Lung (tissue), 12 donors: ENCODE data around the gene ZNF467. TPM values are rescaled to one million over a fixed set of nuclear protein-coding genes. Genes with fewer than 3 reads are reported as not detected.

ENCODE experiments used
- ATAC-seq: fragments of 200-7000 bp; cut with Tn5 transposase; one replicate; pipeline ENCODE4 v1.9.1; 2020; ENCODE audit warnings: moderate number of reproducible peaks; ENCODE audit not compliant: insufficient read depth, low FRiP score
- DNase-seq, 3 donors: peaks; one replicate each; pipeline ENCODE4 v3.0.0-alpha.2; 2013 to 2017
- H3K27ac ChIP-seq, 2 donors: one replicate each; pipeline ENCODE4 v1.5.1; 2013; ENCODE audit warnings: mild to moderate bottlenecking in 2 of 2, moderate library complexity in 2 of 2, control low read depth in 1 of 2, inconsistent platforms in 1 of 2, low read depth in 1 of 2, low read length in 1 of 2
- H3K27me3 ChIP-seq, 3 donors: one replicate each; pipeline ENCODE4 v1.5.1; 2013; ENCODE audit warnings: low read length in 2 of 3; ENCODE audit not compliant: control insufficient read depth in 3 of 3, insufficient read depth in 3 of 3
- H3K36me3 ChIP-seq, 4 donors: one replicate each; pipeline ENCODE4 v1.5.1; 2013; ENCODE audit warnings: low read length in 4 of 4, mild to moderate bottlenecking in 1 of 4, moderate library complexity in 1 of 4; ENCODE audit not compliant: control insufficient read depth in 4 of 4, insufficient read depth in 4 of 4
- H3K4me1 ChIP-seq, 5 donors: one replicate each; pipeline ENCODE4 v1.5.1; 2013; ENCODE audit warnings: low read length in 5 of 5, mild to moderate bottlenecking in 2 of 5, moderate library complexity in 1 of 5; ENCODE audit not compliant: control insufficient read depth in 5 of 5, insufficient read depth in 5 of 5
- H3K4me3 ChIP-seq: one replicate; pipeline ENCODE4 v1.5.1; 2013; ENCODE audit warnings: mild to moderate bottlenecking, control low read depth, moderate library complexity
- H3K9ac ChIP-seq, 2 donors: one replicate each; pipeline ENCODE4 v1.5.1; 2013; ENCODE audit warnings: low read length in 2 of 2, control low read depth in 1 of 2; ENCODE audit not compliant: insufficient read depth in 1 of 2
- H3K9me3 ChIP-seq, 4 donors: one replicate each; pipeline ENCODE4 v1.5.1; 2013; ENCODE audit warnings: low read length in 3 of 4, mild to moderate bottlenecking in 1 of 4, moderate library complexity in 1 of 4; ENCODE audit not compliant: control insufficient read depth in 4 of 4, insufficient read depth in 3 of 4
- CTCF ChIP-seq: IDR thresholded peaks from 2 replicates; pipeline ENCODE4 v1.5.1; 2012; ENCODE audit warnings: mild to moderate bottlenecking; ENCODE audit errors: control extremely low read depth, extremely low read depth
- WGBS, 2 donors: extraction: QIAGEN DNeasy Blood & Tissue Kit; methylation state at CpG; one replicate each; pipeline ENCODE4 v1.1.7; 2013; 5-methylcytosine and 5-hydroxymethylcytosine counted together
- polyA plus RNA-seq, 2 donors: library from polyadenylated mRNA; stranded (reverse); fragments of 200-250 nt; gene quantifications; one replicate each; pipeline ENCODE4 v1.2.1, GENCODE V29; 2013
- total RNA-seq, 2 donors: library from RNA; depleted of rRNA in 1 of 2; stranded (reverse); fragments of >200 nt in 1 of 2; gene quantifications; one replicate each; pipeline ENCODE4 v1.2.1, GENCODE V29; 2014 to 2021
- donor health status: control.
- donor health status: control.
- donor health status: Bipolar disorder and iron deficiency.
- donor health status: healthy.
- donor health status: DM: yes; HTN: yes; CAD: no.

Gene ZNF467
- total and polyA plus RNA-seq, 4 donors = 9.8 to 27.2 (median 14.9) TPM

GRCh38 chr7:149795126-149795525, 21.7 kb upstream of the ZNF467 start:
- H3K4me3 ChIP-seq = no peak overlapping the region
- H3K9me3 ChIP-seq = no peaks in the 10 kb centered on the region
- TF ChIP-seq CTCF = no peak
- H3K9ac ChIP-seq = no peak overlapping the region
- DNase-seq (no peak), ATAC-seq (no peak)
- 92% methylated on average over 10 of the region's 10 CpGs for WGBS, 2 donors
- no peak overlapping the region for H3K27ac ChIP-seq
- H3K4me1 ChIP-seq = peaks cover 0 to under 1% (median 0%) of the 10 kb centered on the region in 5 donors
- H3K36me3 ChIP-seq = no peaks in the 10 kb centered on the region
- H3K27me3 ChIP-seq = peaks cover 0 to 4% (median 0%) of the 10 kb centered on the region in 3 donors

- H3K27ac ChIP-seq = no peak overlapping the region
- H3K27me3 ChIP-seq = peaks cover 0 to 8% (median 0%) of the 10 kb centered on the region in 3 donors
- ATAC-seq (no peak), DNase-seq (no peak)
- H3K9me3 ChIP-seq = no peaks in the 10 kb centered on the region
- no peak overlapping the region for H3K9ac ChIP-seq
- H3K36me3 ChIP-seq = no peaks in the 10 kb centered on the region
- TF ChIP-seq CTCF = no peak
- 71 to 93% methylated on average over 6 of the region's 6 CpGs for WGBS, 2 donors
- H3K4me1 ChIP-seq = peaks cover 0 to 4% (median 0%) of the 10 kb centered on the region in 5 donors
- no peak overlapping the region for H3K4me3 ChIP-seq
Observed at GRCh38 chr7:149794661-149795060, 21.3 kb upstream of the ZNF467 start.

- H3K4me3 ChIP-seq = no peak overlapping the region
- DNase-seq (no peak), ATAC-seq (no peak)
- no peaks in the 10 kb centered on the region for H3K9me3 ChIP-seq
- no peaks in the 10 kb centered on the region for H3K36me3 ChIP-seq
- H3K9ac ChIP-seq = no peak overlapping the region
- peaks cover 5 to 14% (median 5%) of the 10 kb centered on the region in 3 donors for H3K27me3 ChIP-seq
- H3K27ac ChIP-seq = no peak overlapping the region
- H3K4me1 ChIP-seq = peaks cover 0 to 5% (median 0%) of the 10 kb centered on the region in 5 donors
- 87 to 90% methylated on average over 10 of the region's 10 CpGs for WGBS, 2 donors
- no peak for TF ChIP-seq CTCF
Observed at GRCh38 chr7:149793261-149793660, 19.9 kb upstream of the ZNF467 start.

GRCh38 chr7:149792220-149792595, 18.8 kb upstream of the ZNF467 start:
- WGBS, 2 donors = 91 to 96% methylated on average over 15 of the region's 15 CpGs
- H3K27me3 ChIP-seq = peaks cover 5 to 18% (median 5%) of the 10 kb centered on the region in 3 donors
- no peak for ATAC-seq
- TF ChIP-seq CTCF = no peak
- DNase-seq = no peak
- peaks cover 0 to 14% (median 0%) of the 10 kb centered on the region in 5 donors for H3K4me1 ChIP-seq
- H3K9ac ChIP-seq = no peak overlapping the region
- no peak overlapping the region for H3K27ac ChIP-seq
- no peak overlapping the region for H3K4me3 ChIP-seq
- H3K9me3 ChIP-seq = no peaks in the 10 kb centered on the region
- no peaks in the 10 kb centered on the region for H3K36me3 ChIP-seq
